Lung (tissue), 12 donors: ENCODE results near the gene PRKAR1B. TPM values are rescaled to one million over a fixed set of nuclear protein-coding genes. Genes with fewer than 3 reads are reported as not detected.
"Not testable (repeated sequence)": the region's sequence is repeated elsewhere in the genome, so short reads cannot be mapped to it uniquely, and the experiment has no call there.

Experiments used
- ATAC-seq: fragments of 200-7000 bp; cut with Tn5 transposase; one replicate; pipeline ENCODE4 v1.9.1; 2020; ENCODE audit warnings: moderate number of reproducible peaks; ENCODE audit not compliant: insufficient read depth, low FRiP score
- DNase-seq, 3 donors: peaks; one replicate each; pipeline ENCODE4 v3.0.0-alpha.2; 2013 to 2017
- H3K27ac ChIP-seq, 2 donors: one replicate each; pipeline ENCODE4 v1.5.1; 2013; ENCODE audit warnings: mild to moderate bottlenecking in 2 of 2, moderate library complexity in 2 of 2, control low read depth in 1 of 2, inconsistent platforms in 1 of 2, low read depth in 1 of 2, low read length in 1 of 2
- H3K27me3 ChIP-seq, 3 donors: one replicate each; pipeline ENCODE4 v1.5.1; 2013; ENCODE audit warnings: low read length in 2 of 3; ENCODE audit not compliant: control insufficient read depth in 3 of 3, insufficient read depth in 3 of 3
- H3K36me3 ChIP-seq, 4 donors: one replicate each; pipeline ENCODE4 v1.5.1; 2013; ENCODE audit warnings: low read length in 4 of 4, mild to moderate bottlenecking in 1 of 4, moderate library complexity in 1 of 4; ENCODE audit not compliant: control insufficient read depth in 4 of 4, insufficient read depth in 4 of 4
- H3K4me1 ChIP-seq, 5 donors: one replicate each; pipeline ENCODE4 v1.5.1; 2013; ENCODE audit warnings: low read length in 5 of 5, mild to moderate bottlenecking in 2 of 5, moderate library complexity in 1 of 5; ENCODE audit not compliant: control insufficient read depth in 5 of 5, insufficient read depth in 5 of 5
- H3K4me3 ChIP-seq: one replicate; pipeline ENCODE4 v1.5.1; 2013; ENCODE audit warnings: mild to moderate bottlenecking, control low read depth, moderate library complexity
- H3K9ac ChIP-seq, 2 donors: one replicate each; pipeline ENCODE4 v1.5.1; 2013; ENCODE audit warnings: low read length in 2 of 2, control low read depth in 1 of 2; ENCODE audit not compliant: insufficient read depth in 1 of 2
- H3K9me3 ChIP-seq, 4 donors: one replicate each; pipeline ENCODE4 v1.5.1; 2013; ENCODE audit warnings: low read length in 3 of 4, mild to moderate bottlenecking in 1 of 4, moderate library complexity in 1 of 4; ENCODE audit not compliant: control insufficient read depth in 4 of 4, insufficient read depth in 3 of 4
- WGBS, 2 donors: extraction: QIAGEN DNeasy Blood & Tissue Kit; methylation state at CpG; one replicate each; pipeline ENCODE4 v1.1.7; 2013; 5-methylcytosine and 5-hydroxymethylcytosine counted together
- polyA plus RNA-seq, 2 donors: library from polyadenylated mRNA; stranded (reverse); fragments of 200-250 nt; gene quantifications; one replicate each; pipeline ENCODE4 v1.2.1, GENCODE V29; 2013
- total RNA-seq, 2 donors: library from RNA; depleted of rRNA in 1 of 2; stranded (reverse); fragments of >200 nt in 1 of 2; gene quantifications; one replicate each; pipeline ENCODE4 v1.2.1, GENCODE V29; 2014 to 2021
- TF ChIP-seq, protein P1 (sequence below): IDR thresholded peaks from 2 replicates; pipeline ENCODE4 v1.5.1; 2012; ENCODE audit warnings: mild to moderate bottlenecking; ENCODE audit errors: control extremely low read depth, extremely low read depth
- donor health status: control.
- donor health status: control.
- donor health status: Bipolar disorder and iron deficiency.
- donor health status: healthy.
- donor health status: DM: yes; HTN: yes; CAD: no.

Gene PRKAR1B
- total and polyA plus RNA-seq, 4 donors: 11.3 to 32.0 (median 16.3) TPM

DNA sequence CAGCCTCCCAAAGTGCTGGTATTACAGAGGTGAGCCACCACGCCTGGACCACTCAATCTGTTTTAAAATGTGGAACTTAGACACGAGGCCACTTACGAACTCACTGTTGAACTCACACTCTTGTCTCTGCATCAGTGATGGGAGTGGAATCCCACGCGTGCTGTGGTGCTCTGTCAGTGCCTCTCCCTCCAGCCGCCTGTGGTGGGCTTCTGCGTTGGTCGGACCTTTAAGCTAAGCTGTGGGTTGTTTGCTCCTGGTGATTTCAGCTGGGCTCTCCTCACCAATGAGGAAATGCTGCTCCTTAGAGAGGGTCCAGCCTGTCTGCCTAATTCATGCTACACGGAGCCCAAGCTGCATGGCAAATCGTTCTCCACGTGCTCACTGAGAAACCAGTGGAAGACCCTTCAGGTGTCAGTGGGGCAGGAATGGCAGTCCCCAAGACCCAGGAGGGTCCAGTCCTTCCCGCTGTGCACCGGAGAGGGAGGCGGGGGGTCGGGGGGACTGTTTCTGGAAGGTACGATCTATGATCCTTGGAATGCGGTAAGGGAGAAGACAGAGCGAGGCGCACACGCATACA lies 17.9 kb upstream of the PRKAR1B start:
- Histone ChIP-seq H3K4me1 (no peaks in the 10 kb centered on the region), H3K9me3 (peaks cover 0 to 2% (median 0%) of the 10 kb centered on the region in 4 donors), H3K27me3 (no peaks in the 10 kb centered on the region), H3K27ac (no peak overlapping the region), H3K4me3 (no peak overlapping the region), H3K36me3 (peaks cover 3 to 37% (median 10%) of the 10 kb centered on the region in 4 donors), H3K9ac (no peak overlapping the region)
- ATAC-seq (no peak), DNase-seq (no peak)
- TF ChIP-seq, protein P1, sequence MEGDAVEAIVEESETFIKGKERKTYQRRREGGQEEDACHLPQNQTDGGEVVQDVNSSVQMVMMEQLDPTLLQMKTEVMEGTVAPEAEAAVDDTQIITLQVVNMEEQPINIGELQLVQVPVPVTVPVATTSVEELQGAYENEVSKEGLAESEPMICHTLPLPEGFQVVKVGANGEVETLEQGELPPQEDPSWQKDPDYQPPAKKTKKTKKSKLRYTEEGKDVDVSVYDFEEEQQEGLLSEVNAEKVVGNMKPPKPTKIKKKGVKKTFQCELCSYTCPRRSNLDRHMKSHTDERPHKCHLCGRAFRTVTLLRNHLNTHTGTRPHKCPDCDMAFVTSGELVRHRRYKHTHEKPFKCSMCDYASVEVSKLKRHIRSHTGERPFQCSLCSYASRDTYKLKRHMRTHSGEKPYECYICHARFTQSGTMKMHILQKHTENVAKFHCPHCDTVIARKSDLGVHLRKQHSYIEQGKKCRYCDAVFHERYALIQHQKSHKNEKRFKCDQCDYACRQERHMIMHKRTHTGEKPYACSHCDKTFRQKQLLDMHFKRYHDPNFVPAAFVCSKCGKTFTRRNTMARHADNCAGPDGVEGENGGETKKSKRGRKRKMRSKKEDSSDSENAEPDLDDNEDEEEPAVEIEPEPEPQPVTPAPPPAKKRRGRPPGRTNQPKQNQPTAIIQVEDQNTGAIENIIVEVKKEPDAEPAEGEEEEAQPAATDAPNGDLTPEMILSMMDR: no peak
- 97 to 99% methylated on average over 20 of the region's 20 CpGs for WGBS, 2 donors

DNA sequence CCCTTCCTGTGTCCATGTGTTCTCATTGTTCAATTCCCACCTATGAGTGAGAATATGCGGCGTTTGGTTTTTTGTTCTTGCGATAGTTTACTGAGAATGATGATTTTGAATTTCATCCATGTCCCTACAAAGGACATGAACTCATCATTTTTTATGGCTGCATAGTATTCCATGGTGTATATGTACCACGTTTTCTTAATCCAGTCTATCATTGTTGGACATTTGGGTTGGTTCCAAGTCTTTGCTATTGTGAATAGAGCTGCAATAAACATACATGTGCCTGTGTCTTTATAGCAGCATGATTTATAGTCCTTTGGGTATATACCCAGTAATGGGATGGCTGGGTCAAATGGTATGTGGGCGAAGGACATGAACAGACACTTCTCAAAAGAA lies 17.0 kb upstream of the PRKAR1B start:
- not testable (repeated sequence) for H3K9me3 ChIP-seq, H3K4me1 ChIP-seq, H3K4me3 ChIP-seq, H3K27ac ChIP-seq, H3K9ac ChIP-seq, DNase-seq, H3K27me3 ChIP-seq, ATAC-seq
- peaks cover 3 to 38% (median 10%) of the 10 kb centered on the region in 4 donors for H3K36me3 ChIP-seq
- 92% methylated on average over 5 of the region's 5 CpGs for WGBS, 2 donors

DNA sequence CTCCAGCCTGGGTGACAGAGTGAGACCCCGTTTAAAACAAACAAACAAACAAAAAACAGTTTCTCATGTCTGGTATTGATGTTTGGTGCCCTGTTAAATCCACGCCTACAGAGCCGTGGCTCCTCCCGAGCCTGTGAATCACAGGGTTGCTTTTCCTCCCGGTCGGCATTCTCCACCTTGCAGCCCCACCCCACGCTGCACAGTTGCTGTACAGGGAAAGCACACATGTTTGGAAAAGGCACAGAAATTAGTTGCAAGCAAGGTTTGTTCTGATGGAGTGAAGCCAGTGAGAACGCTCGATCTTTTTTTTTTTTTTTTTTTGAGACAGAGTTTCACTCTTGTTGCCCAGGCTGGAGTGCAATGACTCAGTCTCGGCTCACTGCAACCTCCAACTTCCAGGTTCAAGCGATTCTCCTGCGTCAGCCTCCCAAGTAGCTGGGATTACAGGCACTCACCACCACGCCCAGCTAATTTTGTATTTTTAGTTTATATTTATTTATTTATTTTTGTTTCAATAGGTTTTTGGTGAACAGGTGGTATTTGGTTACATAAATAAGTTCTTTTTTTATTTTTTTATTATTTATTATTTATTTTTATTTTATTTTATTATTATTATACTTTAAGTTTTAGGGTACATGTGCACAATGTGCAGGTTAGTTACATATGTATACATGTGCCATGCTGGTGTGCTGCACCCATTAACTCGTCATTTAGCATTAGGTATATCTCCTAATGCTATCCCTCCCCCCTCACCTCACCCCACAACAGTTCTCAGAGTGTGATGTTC lies 16.5 kb upstream of the PRKAR1B start:
- not testable (repeated sequence) for H3K4me3 ChIP-seq, DNase-seq, ATAC-seq, H3K27ac ChIP-seq, H3K4me1 ChIP-seq, H3K9me3 ChIP-seq, H3K27me3 ChIP-seq, H3K9ac ChIP-seq
- H3K36me3 ChIP-seq: peaks cover 3 to 39% (median 10%) of the 10 kb centered on the region in 4 donors
- WGBS, 2 donors: 94 to 95% methylated on average over 14 of the region's 14 CpGs

DNA sequence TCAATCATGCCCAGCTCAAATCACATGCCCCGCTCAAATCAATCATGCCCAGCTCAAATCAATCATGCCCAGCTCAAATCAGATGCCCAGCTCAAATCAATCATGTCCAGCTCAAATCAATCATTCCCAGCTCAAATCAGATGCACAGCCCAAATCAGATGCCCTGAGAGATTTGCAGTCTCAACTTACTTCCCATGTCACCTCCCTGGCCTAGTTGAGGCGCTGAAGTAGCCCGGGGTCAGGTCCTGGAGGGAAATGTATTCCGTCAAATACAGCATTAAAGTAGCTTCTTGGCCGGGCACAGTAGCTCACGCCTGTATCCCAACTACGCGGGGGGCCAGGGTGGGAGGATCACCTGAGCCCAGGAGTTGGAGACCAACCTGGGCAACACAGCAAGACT lies 15.7 kb upstream of the PRKAR1B start:
- ATAC-seq (no peak), DNase-seq (no peak)
- Histone ChIP-seq H3K27me3 (no peaks in the 10 kb centered on the region), H3K4me3 (no peak overlapping the region), H3K9me3 (peaks cover 0 to 2% (median 0%) of the 10 kb centered on the region in 4 donors), H3K9ac (no peak overlapping the region), H3K4me1 (no peaks in the 10 kb centered on the region), H3K36me3 (peaks cover 3 to 39% (median 10%) of the 10 kb centered on the region in 4 donors), H3K27ac (no peak overlapping the region)
- TF ChIP-seq, protein P1: no peak
- 83 to 85% methylated on average over 8 of the region's 8 CpGs for WGBS, 2 donors
